H7 (cell line): Measurements from ENCODE around the gene ARHGEF3. TPM values are rescaled to one million over a fixed set of nuclear protein-coding genes. Genes with fewer than 3 reads are reported as not detected.
A peak's percentile ranks its signal among the peaks of the same experiment; 100 is the strongest.

Experiments used
- DNase-seq: peaks from one replicate; pipeline ENCODE4 v3.0.0; 2012
- H3K27me3 ChIP-seq: 2 replicates; pipeline ENCODE4 v1.6.0; 2011; ENCODE audit warnings: mild to moderate bottlenecking, low read length; ENCODE audit not compliant: control insufficient read depth, insufficient read depth
- H3K36me3 ChIP-seq: replicated peaks from 2 replicates; pipeline ENCODE4 v1.5.1; 2011; ENCODE audit warnings: low read length; ENCODE audit not compliant: control insufficient read depth, insufficient read depth
- H3K4me3 ChIP-seq: 2 replicates; pipeline ENCODE4 v1.5.1; 2011; ENCODE audit warnings: low read depth, mild to moderate bottlenecking, control low read depth, low read length, moderate library complexity; ENCODE audit not compliant: insufficient read depth
- total RNA-seq: library from RNA; depleted of rRNA; stranded (reverse); fragments of >200 nt; shearing (Covaris generic); gene quantifications from 2 replicates; pipeline ENCODE4 v1.2.3, GENCODE V29; 2014

The ARHGEF3 gene
- total RNA-seq, 1 experiment from 2014 or later, result 3.6 TPM

DNA sequence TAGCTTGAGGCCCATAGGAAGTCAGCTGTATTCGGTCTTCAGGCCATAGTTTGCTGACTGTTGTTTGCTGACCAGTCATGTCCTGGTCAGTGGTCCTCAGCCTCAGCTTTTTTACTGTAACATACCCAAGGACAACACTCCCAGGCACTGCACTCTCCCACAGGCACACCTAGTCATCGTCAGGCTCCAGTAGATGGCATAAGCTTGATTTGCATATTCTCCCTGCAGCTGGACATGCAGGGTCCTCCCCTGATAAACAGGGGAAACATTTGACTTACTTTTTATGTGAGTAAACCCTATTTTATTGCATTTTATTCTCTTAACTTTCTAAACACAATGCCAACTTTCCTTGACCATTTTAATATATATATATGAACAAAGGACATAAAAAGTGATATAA is 22.9 kb downstream of the ARHGEF3 start:
- Histone ChIP-seq H3K27me3 (no peaks in the 10 kb centered on the region), H3K36me3 (no peaks in the 10 kb centered on the region), H3K4me3 (no peak overlapping the region)
- DNase-seq, result no peak

DNA sequence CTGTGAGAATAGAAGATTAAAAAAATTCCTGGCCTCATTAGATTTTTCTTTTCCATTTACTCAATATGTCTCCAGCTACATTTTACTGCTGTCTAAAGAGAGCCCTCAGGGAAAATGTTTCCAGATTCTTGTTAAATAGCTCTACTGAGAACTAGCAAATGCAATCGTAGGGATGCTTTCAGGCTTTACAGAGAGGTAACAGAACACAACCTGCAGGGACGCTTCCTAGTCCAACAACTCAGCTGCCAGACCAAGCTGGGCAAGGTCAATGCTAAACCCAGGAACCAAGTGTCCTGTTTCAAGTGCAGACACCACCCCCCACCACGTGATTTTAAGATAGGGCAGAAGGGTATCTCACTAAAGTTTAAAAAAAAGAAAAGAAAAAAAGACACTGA is 25.2 kb downstream of the ARHGEF3 start:
- Histone ChIP-seq H3K36me3 (no peaks in the 10 kb centered on the region), H3K27me3 (no peaks in the 10 kb centered on the region), H3K4me3 (no peak overlapping the region)
- no peak for DNase-seq

DNA sequence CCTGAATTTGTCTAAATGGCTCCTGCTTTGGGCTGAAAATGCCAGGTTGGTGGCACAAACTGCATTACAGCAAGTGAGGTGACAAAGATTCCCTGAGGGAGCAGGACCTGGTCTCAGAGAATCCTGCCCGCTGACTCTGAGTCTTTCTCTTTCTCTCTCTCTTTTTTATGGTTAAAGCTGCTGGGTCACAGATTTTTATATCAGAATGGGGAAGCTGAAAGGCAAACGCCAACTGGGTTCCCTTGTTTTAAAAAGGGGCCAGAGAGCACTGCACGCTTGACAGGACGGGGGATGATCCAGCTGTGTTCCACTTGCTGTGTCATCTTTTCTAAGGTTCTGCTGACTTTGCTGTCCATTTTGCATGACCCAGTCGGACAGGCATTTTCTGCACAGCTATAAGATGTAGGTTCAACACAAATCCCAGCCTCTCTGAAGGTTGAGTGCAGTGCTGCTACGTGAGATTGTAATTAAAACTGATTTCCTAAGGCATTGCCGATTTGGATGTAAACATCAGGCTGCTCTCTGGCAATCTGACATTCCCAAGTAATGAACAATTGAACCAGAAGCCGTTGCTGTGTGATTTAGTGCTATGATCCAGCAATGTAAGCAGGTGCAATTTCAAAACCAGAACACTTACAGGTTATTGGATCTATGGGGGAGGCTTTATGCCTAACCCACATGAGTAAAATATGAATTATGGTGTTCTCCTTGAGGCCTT is 25.8 kb downstream of the ARHGEF3 start:
- H3K36me3 ChIP-seq, result no peaks in the 10 kb centered on the region
- DNase-seq, result no peak
- H3K27me3 ChIP-seq, result no peaks in the 10 kb centered on the region
- H3K4me3 ChIP-seq, result no peak overlapping the region

DNA sequence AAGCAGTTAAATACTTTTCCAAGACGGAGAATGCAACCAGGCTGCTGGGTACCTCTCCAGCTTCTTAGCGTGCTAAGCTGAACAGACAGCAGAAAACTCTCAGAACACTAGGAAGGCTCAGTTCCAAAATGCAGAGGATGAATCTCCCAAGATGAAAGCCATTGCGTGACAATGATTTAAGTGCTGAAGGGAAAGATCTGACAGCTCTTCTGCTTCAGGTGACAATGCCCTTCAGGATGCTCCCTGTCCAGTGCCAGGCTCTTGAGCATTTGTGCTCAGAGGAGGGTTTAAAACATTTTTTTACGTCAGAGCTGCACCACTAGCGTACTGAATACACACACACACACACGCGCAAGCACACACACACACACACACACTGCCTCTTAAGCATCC is 26.3 kb downstream of the ARHGEF3 start:
- Histone ChIP-seq H3K27me3 (no peaks in the 10 kb centered on the region), H3K36me3 (no peaks in the 10 kb centered on the region), H3K4me3 (no peak overlapping the region)
- DNase-seq, result no peak

DNA sequence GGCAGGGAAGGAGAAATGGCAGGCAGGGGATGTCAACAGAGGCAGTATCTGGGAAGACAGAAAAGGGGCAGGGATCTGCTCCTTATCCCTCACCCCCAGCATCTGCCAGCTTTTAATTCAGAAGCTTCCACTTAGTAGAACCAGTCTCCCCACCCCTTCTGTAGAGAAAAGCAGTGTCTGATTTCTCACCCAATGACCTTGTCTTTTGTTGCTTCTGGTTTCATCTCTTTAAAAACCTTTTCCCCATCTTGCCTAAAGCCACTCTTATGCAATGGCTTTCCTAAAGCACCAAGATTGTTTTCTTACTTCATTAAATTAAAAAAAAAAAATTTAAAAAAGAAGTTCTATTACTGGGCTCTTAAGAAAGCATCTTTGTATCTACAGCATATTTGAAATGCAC is 27.8 kb downstream of the ARHGEF3 start:
- no peaks in the 10 kb centered on the region for H3K36me3 ChIP-seq
- H3K4me3 ChIP-seq, result no peak overlapping the region
- no peaks in the 10 kb centered on the region for H3K27me3 ChIP-seq
- no peak for DNase-seq

DNA sequence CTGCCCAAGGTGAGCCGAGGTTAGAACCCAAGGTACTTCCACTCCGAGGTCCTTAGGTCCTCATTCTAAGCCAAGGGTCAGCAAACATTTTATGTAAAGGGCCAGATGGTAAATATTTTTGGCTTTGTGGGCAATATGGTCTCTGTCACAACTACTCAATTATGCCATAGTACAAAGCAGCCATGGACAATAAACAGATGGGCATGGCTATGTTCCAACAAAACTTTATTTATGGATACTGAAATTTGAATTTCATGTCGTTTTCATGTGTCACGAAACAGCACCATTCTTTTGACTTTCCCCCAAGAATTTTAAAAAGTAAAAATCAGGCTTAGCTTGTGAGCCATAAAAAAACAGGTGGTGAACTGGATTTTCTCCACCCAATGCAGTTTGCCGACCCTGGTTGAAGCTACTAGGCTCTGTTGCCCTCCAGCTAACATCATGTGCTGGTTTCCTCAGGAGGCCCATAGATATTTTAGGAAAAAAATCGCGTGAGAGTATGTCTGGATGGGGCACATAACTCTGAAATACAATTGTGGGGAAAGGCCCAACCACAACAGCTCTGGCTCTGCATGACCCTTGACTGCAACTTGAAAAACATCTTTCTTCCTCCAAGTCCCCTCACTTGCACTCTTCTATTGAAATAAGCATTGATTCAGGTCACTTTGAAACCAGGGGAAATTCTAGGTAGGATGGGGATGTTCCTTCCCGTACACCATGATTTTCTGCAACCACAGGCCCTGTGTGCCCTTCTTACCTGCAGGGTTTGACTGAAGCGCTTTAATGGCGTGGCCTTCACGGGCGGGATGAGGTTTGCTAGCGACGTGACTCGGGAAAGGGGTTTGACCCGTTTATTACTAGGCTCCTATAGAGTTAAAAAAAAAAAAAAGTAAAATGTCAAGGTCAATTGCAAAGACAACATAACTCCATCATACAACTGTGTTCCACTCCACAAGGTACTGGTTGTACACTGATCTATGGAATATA is 28.5 kb downstream of the ARHGEF3 start:
- Histone ChIP-seq H3K36me3 (no peaks in the 10 kb centered on the region), H3K4me3 (no peak overlapping the region)
- no peak for DNase-seq

DNA sequence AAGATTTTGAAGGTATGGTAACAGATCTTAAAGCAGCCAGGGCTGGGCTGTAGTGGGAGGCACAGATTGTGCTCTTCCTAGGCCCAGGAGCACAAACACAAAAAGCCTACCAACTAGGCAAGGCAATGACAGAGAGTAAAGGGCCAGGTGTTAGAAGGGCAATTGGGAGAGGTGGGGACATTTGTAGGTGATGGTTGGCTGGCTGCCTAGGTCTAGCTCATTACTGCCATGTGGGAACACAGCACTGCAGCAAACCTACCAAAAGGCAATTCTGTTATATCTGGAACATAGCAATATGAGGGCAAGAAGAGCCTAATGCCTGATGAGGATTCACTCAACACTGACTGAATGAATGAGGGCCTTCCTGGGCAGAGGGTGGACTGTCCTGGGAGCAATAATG is 30.4 kb downstream of the ARHGEF3 start:
- no peaks in the 10 kb centered on the region for H3K36me3 ChIP-seq
- no peak overlapping the region for H3K4me3 ChIP-seq
- H3K27me3 ChIP-seq, result no peaks in the 10 kb centered on the region
- DNase-seq, result no peak

More for the DNA sequence above, 28.5 kb downstream of the ARHGEF3 start:
- no peaks in the 10 kb centered on the region for H3K27me3 ChIP-seq

DNA sequence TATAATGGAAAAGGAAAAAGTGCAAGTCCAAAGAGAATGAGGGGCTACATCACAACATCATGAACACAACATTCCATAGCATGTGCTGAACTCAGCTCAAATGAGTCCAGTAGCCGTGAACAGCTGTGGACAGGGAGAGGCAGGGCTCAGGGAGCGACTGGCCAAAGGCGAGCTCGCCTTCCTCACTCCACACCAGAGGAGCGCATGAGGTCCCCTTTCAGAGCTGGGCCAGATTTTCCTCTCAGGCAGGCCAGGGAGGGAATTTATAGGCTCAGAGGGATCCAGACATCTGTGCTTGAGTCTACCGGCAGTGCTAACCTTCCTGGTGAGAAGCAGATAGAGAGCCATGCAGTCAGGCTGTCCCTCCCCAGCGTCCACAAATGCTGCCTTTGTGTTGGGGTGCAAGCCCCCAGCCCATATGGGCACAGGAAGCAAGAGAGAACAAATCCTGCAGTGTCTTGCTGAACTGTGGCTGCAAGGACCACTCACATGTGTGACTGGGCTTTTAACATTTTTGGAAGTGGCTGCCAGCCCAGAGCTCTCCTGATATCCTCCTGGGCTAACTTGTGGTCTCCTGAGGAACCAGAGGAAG is 32.5 kb downstream of the ARHGEF3 start:
- H3K4me3 ChIP-seq, result no peak overlapping the region
- no peaks in the 10 kb centered on the region; the same call in 1 of the 2 replicates for H3K27me3 ChIP-seq
- no peak for DNase-seq
- H3K36me3 ChIP-seq, result no peaks in the 10 kb centered on the region

DNA sequence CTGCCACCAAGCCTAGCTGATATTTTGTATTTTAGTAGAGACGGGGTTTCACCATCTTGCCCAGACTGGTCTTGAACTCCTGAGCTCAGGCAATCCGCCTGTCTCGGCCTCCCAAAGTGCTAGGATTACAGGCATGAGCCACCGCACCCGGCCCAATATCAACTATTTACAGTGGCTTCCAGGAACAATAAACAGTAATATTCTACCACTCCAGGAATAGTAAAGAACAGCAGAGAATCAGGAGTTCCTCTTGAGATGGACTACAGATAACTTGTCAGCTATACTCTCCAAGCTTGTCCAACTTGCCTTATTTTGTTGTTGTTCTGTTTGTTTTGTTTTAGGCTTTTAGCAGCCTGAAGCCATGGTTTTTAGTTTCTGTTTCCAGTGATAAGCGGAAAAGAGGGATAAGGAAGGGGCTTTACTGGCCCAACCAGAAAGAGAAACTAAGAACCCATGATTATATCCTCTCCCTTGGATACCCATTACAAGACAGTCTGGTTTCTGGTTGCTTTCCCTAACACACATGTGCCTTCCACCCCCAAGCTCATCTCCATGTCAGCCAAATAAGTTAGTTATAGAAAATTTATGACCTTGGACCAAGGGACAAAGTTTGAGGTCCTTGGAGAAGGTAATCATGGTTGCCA is 36.7 kb downstream of the ARHGEF3 start:
- Histone ChIP-seq H3K27me3 (no peaks in the 10 kb centered on the region; the same call in 1 of the 2 replicates), H3K36me3 (no peaks in the 10 kb centered on the region), H3K4me3 (no peak overlapping the region)
- DNase-seq, result no peak

DNA sequence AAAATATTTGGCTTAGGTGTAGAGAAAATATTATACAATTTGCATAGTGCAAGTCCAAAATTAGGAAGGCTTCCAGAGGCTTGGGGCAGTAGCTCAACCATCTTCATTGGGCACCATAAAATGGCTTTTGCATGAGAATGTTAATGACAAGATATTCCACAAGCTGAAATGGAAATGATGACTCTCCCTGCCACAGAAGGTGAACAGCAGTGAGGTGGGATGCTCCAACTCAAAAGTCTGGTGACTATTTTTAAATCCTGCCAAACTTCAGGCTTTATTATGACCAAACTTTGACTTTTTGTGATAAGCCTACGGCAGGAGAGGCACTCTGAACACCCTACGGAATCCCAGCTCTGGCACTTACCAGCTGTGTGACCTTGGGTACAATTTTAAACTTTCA is 37.6 kb downstream of the ARHGEF3 start:
- H3K36me3 ChIP-seq, result no peaks in the 10 kb centered on the region
- no peaks in the 10 kb centered on the region; the same call in 1 of the 2 replicates for H3K27me3 ChIP-seq
- no peak overlapping the region for H3K4me3 ChIP-seq
- no peak for DNase-seq

DNA sequence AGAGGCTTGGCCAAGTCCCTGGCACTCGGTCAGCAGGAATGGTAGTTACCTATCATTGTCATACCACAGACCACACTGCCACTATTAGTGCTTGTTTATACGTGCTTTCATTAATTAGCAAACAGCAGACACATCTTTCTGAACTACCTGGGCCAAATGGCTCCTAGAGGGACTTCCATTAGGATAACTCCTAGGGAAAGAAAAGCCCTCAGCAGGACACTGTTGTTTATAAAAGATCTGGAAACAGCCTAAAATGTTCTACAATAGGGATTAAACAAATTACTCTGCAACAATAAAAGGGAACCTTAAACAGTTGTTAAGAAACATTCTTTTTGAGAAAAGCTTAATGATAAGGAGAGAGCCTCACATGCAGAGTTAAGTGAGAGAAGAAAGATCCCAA is 38.5 kb downstream of the ARHGEF3 start:
- DNase-seq, result peak; percentile 52
- H3K36me3 ChIP-seq, result no peaks in the 10 kb centered on the region

DNA sequence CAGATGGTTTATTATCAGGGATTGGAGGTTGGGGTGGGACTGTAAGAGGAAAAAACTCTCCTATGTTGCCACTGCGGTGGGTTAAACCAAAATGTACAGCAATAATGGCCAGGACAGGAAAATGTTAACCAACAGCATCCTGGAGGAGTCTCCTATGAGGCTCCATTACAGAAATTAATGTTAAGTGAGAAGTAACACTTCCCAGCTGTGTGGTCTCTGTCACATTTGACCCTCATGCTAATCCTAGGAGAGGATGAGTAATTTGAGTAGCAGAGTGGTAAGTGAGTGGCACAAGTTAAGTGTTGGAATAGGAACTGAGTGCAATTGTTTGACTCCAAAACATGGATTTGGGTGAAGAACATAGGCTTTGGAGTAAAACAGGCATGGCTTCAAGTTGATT is 39.0 kb downstream of the ARHGEF3 start:
- Histone ChIP-seq H3K36me3 (no peaks in the 10 kb centered on the region), H3K27me3 (no peaks in the 10 kb centered on the region; the same call in 1 of the 2 replicates), H3K4me3 (no peak overlapping the region)
- DNase-seq, result no peak

More for the DNA sequence above, 38.5 kb downstream of the ARHGEF3 start:
- Histone ChIP-seq H3K27me3 (no peaks in the 10 kb centered on the region; the same call in 1 of the 2 replicates), H3K4me3 (no peak overlapping the region)

DNA sequence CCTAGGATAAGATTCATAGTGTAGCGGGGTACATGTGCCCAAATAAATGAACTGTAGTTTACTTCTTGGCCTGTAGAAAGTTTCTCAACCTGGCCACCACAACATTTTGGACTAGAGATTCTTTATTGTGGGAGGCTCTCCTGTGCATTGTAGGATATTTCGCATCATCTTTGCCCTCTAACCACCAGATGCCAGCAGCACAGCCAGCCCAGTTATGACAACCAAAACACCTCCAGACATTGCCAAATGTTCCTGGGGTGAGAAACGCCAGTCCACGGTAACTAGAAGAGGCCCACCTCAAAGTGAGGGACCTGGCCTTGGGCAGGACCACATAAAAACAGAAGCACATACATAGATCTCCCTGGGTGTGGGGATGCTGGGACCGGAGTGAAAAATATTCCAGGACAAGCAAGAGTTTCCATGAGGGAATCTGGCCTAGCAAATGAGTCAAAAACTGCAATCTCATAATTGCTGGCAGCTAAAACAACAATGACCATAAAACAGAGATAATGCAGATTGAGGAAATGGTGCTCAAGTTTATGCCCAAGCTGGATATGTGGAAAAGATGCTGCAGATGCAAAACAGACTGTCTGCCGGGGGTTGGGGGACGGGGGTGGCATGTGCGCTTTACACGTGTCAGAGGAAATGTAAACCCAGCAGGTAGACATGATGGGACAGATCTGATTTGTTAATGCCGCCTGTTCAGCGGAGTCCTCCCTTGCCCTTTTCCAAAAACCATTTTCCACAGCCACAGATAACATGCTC is 39.7 kb downstream of the ARHGEF3 start:
- Histone ChIP-seq H3K36me3 (no peaks in the 10 kb centered on the region), H3K27me3 (no peaks in the 10 kb centered on the region; the same call in 1 of the 2 replicates), H3K4me3 (no peak overlapping the region)
- no peak for DNase-seq

DNA sequence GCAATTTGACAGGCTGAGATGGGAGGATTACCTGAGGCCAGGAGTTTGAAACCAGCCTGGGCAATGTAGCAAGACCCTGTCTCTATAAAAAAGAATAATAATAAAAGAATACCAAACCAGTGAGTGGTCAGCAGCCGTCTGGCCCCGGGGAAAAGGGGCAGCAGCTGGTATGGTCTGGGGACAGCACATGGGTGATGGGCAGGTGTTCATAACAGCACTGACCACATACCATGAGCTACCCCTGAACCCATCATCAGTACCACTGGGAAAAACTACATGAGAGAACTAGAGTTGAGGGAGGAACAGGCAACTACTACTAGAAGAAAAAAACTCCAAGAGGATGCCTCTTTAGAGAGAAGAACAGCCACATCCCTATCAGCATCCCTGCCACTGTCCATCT is 40.7 kb downstream of the ARHGEF3 start:
- H3K27me3 ChIP-seq, result no peaks in the 10 kb centered on the region; the same call in 1 of the 2 replicates
- H3K4me3 ChIP-seq, result no peak overlapping the region
- no peak for DNase-seq
- H3K36me3 ChIP-seq, result no peaks in the 10 kb centered on the region
